B cell (primary cell): Measurements from ENCODE around the gene ITGA3.

Source experiments
- EZH2 ChIP-seq: IDR thresholded peaks from 2 replicates; pipeline ENCODE4 v1.6.1; 2012; ENCODE audit warnings: borderline replicate concordance, low read depth, mild to moderate bottlenecking, moderate library complexity, low read length; ENCODE audit not compliant: insufficient read depth, poor library complexity, severe bottlenecking
- TF ChIP-seq, protein P1 (sequence below): fragments of 200-600 bp; IDR thresholded peaks from one replicate; pipeline ENCODE4 v1.8.0; 2022; ENCODE audit warnings: antibody characterized with exemption, mild to moderate bottlenecking

- TF ChIP-seq, protein P1, sequence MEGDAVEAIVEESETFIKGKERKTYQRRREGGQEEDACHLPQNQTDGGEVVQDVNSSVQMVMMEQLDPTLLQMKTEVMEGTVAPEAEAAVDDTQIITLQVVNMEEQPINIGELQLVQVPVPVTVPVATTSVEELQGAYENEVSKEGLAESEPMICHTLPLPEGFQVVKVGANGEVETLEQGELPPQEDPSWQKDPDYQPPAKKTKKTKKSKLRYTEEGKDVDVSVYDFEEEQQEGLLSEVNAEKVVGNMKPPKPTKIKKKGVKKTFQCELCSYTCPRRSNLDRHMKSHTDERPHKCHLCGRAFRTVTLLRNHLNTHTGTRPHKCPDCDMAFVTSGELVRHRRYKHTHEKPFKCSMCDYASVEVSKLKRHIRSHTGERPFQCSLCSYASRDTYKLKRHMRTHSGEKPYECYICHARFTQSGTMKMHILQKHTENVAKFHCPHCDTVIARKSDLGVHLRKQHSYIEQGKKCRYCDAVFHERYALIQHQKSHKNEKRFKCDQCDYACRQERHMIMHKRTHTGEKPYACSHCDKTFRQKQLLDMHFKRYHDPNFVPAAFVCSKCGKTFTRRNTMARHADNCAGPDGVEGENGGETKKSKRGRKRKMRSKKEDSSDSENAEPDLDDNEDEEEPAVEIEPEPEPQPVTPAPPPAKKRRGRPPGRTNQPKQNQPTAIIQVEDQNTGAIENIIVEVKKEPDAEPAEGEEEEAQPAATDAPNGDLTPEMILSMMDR, result no peak
- no peak for TF ChIP-seq EZH2
Observed at GRCh38 chr17:50080096-50080480, 24.2 kb downstream of the ITGA3 start.
